Embryonic facial prominence (tissue), 1 donor: Measurements from ENCODE around the gene AHRR.
"Not testable (repeated sequence)": the region's sequence is repeated elsewhere in the genome, so short reads cannot be mapped to it uniquely, and the experiment has no call there.

Experiments
- DNase-seq: peaks from one replicate; pipeline ENCODE4 v3.0.0-alpha.2; 2016; ENCODE audit errors: extremely low spot score

The AHRR gene

DNA sequence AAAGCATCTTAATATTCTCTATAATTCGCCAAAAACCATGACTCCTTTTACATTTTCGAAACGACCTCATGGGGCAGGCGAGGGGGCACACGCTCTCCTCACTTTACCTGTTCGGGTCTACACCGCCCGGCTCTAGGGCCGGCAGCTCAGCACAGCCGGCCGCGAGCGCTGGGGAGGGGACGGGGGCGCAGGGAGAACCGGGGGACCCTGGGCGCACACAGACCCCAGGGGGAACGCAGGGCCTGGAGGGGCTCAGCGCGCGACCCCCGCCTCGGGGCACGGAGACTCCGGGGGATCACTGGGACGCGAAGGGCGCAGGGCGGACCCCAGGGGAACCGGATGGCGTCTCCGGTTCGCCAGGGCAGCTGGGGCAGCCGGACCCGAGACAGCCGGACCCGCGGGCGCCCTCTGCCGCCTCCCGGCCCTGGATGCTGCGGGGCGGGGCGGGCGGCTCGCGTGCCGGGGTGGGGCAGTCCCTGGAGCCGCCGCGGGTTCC is at the start of gene AHRR:
Gene AHRR, plus strand, starts transcription at position 485 of the 496 bp plus-strand sequence. CDS start 22,189 bp downstream, outside the sequence.
- DNase-seq: no peak

DNA sequence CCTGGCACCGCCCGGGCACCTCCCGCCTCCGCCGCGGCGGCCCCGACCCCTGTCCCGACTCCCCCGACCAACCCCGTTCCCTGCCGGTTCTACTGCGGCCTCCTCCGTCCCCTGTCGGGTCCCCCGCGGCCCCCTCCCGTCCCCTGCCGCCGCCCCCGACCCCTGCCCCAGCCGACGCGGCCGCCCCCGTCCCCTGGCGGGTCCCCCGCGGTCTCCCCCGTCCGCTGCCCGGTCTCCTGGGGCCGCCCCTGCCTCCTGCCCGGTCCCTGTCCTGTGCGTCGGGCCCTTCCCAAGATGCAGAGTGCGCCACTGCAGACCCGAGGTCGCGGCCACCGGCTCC is 49.7 kb upstream of the AHRR start:
- DNase-seq: not testable (repeated sequence)

DNA sequence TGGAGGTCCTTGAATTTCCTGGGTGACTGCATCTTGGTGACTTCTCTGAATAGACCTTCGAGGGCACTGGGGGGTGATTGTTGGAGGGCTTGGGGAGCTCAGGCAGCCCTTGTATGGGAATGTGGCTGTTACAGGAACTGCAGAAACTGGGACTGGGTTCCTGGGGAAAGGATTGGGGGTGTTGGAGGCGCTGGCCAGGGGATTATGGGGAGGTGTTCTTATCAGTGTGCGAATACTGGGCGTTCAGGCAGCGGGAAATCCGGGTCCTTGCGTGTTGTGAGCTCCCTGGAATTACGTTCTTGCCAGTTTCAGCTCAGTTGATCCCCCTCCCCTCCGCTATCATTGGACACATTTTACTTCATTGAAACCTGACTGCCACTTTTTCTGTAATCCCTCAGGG is 48.4 kb upstream of the AHRR start:
- DNase-seq: not testable (repeated sequence)

DNA sequence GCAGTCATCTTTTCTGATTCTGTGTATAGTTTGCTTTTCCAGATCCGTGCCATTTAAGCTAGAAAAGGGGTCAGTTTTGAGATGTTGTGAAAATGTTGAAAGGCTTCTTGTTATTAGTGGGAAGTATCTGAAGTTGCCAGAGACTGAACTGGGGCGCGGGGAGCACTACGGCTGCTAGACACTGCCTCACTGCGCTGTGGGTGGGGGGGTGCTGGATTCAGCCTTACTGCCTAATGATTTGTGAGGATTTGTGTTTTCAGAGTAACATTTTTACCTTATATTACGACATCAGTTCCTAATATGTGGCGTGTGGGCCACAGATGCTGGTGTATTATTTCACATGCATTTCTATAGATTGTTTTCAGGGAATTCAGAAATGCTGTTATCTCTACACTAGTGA is 48.0 kb upstream of the AHRR start:
- not testable (repeated sequence) for DNase-seq

DNA sequence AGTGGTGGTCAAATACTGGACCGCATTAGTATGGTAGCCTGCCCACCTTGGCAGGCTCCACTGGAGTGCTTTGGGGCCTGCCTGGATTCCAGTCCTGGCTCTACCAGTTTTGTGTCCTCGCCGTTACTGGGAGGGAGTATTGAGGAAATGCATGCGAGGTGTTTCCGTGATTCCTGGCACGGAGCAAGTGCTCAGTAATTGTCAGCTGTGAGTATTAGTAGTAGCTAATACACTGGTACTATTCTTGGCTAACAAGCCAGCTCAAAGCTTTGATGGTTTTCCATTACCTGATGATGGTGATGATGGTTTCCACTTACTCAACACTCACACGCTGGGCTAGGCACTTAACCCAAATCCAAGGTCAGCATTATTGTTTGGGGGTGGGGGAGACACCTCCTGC is 47.2 kb upstream of the AHRR start:
- not testable (repeated sequence) for DNase-seq

DNA sequence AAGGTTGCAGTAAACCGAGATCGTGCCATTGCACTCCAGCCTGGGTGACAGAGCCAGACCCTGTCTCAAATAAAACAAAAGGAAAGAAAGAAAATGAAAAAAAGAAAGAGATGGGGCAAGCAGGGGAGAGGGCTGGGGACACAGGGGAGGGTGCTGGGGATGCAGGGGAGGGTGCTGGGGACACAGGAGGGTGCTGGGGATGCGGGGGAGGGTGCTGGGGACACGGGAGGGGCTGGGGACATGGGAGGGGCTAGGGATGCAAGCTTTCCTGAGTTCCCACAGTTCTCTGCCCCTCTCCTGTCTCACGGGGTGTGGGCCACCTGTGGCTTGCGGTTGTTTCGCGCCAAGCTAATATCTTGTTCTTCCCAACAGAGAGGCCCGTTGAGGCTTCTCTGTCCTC is 42.9 kb upstream of the AHRR start:
- no peak for DNase-seq

DNA sequence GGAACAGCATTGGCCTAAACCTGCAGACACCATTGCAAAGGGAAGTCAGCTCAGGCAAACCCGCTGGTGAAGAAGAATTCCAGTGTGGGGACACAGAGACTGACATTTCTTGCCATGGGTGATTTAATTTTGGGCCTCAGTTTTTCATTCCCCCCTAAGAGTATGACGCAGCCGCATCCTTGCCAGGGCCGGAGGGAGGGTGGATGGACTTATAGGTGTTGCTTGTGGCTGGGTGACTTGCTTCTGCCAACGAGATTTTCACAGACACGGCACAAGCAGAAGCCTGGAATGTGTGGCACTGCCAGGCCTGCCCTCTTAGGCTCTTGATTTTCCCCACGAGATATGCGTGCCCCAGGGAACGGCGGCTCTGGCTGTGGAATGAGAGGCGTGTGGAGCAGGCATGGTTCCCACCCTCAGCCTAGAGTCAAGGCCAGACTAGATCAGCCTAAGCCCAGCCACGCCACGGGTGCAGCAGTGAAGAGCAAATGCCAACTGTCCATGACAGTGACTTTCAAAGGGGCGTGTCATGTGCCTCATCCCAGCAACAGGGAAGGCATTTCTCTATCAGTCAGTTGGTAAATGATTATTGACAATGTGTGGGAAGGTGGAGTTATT is 42.4 kb upstream of the AHRR start:
- not testable (repeated sequence) for DNase-seq

DNA sequence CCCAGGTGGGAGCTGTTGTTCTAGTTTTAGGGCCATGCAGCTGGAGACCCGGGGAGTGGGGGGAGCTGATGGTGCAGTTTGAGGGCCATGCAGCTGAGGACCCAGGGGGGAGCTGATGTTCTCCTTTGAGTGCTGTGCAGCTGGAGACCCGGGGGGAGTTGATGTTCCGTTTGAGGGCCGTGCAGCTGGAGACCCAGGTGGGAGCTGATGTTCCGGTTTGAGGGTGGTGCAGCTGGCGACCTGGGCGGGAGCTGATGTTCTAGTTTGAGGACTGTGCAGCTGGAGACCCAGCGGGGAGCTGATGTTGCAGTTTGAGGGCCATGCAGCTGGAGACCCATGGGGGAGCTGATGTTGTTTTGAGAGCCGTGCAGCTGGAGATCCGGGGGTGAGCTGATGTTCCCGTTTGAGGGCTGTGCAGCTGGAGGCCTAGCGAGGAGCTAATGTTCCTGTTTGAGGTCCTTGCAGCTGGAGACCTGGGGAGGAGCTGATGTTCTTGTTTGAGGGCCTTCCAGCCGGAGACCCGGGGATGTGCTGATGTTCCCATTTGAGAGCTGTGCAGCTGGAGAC is 35.4 kb upstream of the AHRR start:
- DNase-seq: no peak

DNA sequence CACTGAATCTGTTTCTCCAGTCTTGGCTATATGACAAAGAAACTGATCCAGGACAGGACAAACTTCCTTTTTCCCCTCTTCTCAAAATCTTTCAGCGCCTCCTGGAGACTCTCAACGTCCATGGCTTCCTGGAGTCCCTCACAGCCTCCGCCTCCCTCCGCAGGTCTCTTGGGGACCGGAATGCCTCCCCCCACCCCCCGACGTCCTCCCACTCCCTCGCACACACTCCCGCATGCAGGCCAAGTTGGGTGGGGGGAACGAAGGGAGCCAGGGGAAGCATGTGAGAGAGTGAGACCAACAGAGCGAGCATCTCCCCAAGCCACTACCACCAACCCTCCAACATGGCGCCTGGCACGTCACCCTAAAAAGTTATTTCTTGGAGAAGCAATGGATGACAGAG is 31.3 kb upstream of the AHRR start:
- not testable (repeated sequence) for DNase-seq

DNA sequence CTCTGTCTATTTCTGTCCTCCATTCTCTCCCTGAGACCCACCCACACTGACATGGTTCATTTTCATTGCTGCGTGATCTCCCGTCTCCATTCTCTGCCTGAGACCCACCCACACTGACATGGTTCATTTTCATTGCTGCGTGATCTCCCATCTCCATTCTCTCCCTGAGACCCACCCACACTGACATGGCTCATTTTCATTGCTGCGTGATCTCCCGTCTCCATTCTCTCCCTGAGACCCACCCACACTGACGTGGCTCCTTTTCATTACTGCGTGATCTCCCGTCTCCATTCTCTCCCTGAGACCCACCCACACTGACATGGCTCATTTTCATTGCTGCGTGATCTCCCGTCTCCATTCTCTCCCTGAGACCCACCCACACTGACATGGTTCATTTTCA is 30.2 kb upstream of the AHRR start:
- DNase-seq: not testable (repeated sequence)

DNA sequence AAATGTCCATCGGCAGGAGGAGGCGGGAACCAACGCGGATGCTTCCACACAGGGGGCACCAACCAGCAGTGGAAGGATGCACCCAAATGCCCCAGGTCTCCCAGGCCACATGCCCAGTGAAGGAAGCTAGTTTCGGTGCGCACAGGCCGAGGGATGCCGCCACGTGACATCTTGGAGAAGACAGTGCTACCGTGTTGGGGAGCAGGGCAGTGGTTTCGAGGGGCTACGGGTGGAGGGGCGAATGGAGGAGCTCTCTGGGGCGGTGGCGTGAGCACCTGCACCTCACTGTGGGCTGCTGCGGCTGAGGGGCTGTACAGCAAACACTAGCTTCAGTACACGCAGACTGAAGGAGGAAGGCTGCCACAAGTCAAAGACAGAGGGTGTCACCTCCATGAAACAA is 26.7 kb upstream of the AHRR start:
- DNase-seq: not testable (repeated sequence)

DNA sequence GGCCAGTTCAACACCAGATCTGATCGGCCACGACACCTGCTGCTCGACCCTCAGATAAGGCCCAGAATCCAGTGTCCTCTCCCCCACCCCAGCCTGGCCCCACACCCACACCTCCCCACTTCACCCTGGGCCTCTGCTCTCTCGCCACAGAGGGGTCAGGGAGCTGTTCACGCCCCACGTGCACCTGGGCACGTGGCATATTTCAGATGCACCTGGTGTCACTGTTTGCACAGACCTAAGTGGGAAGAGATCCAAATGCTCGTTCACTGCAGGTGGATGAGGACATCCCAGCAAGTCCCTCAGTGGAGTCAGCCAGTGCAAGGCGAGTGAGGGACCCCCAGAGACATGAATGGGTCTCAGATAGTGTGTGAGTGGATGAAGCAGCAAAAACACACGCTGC is 25.3 kb upstream of the AHRR start:
- DNase-seq: not testable (repeated sequence)

DNA sequence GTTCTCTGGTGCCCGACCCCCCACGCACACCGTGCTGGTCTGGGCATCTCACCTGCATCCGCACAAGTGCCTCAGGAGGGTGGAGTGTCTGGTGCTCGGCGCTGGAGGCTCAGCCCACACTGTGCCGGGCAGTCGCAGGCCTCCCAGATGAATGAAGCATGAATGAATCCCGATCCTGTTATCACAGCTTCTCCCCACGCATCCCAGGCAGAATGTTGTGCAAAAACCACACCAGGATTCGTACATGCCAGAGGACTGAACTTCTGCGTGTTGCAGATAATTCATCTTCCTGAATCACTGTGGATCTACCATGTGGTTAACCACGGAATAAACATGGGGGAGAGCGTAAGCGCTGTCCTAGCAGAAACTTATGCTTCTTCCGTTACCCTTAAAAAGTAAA is 24.6 kb upstream of the AHRR start:
- not testable (repeated sequence) for DNase-seq

DNA sequence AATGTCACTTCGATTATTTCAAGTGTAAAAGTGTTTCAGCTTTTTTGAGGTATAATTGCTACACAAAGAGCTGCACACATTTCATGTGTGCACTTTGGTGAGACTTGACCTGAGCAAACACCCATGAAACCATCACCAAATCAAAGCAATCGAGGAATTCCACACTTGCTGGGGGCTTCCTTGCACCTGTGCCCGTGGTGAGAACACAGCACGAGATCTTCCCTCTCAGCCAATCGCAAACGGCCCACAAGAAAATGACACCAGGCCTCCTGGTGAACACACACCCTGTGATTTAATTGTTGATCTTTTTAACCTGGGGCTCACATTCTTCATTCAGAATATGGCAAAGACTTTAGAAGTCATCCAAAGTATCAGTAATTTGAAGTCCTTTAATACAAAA is 24.1 kb upstream of the AHRR start:
- not testable (repeated sequence) for DNase-seq

DNA sequence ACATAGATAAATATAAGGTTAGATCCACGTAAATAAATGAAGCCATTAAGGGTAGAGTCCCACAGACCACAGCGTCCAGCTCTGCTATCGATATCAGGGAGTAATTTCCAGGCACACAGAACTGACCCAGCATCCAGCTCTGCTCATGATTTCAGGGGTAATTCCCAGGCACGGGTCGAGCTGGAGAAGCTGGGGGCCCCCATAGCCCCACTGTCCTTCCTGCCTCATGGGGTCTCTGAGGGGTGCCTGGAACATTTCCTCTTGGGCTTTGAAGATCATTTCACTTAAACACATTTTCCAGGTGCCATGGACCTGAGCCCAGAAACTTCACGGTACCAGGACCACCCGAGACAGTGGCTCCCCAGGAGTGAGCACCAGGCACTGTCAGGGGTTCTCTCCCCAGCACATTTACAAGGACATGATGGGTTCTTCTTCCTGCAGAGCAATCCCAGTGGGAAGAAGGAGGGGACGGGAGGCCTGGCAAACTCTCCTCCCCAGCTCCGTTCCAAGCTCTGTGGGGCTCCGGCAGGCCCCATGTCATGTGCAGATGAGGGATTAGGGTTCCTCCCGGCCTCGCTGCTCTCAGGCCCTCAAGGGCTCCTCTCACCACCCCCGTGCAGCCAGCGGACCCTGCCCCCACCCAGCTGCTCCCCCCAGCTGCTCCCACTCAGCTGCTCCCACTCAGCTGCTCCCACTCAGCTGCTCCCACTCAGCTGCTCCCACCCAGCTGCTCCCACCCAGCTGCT is 23.4 kb upstream of the AHRR start:
- DNase-seq: not testable (repeated sequence)

DNA sequence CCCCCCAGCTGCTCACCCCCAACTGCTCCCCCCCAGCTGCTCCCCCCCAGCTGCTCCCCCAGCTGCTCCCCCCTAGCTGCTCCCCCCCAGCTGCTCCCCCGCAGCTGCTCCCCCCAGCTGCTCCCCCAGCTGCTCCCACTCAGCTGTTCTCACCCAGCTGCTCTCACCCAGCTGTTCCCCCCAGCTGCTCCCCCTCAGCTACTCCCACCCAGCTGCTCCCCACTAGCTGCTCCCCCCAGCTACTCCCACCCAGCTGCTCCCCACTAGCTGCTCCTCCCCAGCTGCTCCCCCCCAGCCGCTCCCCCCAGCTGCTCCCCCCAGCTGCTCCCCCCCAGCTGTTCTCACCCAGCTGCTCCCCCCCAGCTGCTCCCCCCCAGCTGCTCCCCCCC is 22.8 kb upstream of the AHRR start:
- DNase-seq: no peak

DNA sequence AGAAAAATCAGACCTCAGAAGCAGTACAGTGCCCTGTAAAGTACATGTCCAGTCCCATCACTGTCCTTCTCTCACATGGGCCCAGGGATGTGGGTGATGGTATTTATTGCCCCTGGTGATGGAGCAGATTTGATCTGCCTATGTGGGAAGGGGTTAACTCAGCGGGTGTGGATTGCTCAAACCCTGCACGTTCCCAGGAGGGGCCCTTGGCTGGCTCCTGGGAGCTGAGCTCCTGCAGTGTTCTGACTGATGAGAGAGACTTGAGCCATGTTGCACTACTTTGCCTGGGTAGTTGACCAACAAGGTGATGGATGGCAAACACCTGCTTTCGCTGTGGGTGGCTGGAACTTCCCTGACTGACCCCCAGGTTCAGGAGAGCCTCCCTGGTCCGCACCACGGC is 21.6 kb upstream of the AHRR start:
- not testable (repeated sequence) for DNase-seq

DNA sequence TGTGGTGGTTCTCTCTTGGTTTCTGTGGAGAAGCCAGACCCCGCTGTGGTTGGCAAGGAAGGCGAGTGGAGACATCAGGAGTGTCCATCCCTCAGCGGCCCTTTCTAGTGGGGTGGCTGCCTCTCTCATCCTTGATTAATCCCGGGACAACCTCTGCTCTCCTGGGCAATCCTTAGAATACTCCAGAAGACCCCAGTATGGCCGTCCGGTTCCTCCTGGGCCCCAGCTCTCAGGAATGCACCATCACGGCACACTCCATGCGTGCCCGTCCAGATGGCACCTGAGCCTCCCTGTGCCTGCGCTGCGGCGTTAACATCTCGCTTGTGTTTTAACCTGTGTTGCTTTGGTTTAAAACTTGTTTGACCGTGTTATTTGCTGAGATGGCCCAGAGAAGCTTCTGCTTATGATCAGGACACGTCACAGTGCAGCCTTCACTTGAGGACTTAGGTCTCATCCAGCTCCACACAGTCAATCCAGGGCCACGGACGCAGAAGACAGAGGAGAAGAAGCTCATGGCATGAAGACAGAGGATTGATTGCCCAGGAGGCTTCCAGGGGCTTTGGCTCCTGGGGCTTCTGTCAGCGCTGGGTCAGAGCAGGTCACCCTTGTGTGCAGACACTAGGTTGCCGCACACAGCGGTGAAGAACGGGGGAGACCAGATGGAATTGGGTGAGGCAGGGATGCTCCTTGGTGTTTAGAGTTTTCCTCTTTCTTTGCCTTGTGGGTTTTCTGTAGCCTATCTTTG is 20.7 kb upstream of the AHRR start:
- not testable (repeated sequence) for DNase-seq

DNA sequence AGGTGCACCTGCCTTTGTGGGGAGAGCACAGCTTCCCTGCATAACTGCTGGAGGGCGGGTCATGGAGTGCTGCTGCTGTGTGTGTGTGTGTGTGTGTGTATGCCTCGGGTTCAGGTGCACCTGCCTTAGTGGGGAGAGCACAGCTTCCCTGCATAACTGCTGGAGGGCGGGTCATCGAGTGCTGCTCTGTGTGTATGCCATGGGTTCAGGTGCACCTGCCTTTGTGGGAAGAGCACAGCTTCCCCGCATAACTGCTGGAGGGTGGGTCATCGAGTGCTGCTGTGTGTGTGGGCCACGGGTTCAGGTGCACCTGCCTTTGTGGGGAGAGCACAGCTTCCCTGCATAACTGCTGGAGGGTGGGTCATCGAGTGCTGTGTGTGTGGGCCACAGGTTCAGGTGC is 19.1 kb upstream of the AHRR start:
- not testable (repeated sequence) for DNase-seq

DNA sequence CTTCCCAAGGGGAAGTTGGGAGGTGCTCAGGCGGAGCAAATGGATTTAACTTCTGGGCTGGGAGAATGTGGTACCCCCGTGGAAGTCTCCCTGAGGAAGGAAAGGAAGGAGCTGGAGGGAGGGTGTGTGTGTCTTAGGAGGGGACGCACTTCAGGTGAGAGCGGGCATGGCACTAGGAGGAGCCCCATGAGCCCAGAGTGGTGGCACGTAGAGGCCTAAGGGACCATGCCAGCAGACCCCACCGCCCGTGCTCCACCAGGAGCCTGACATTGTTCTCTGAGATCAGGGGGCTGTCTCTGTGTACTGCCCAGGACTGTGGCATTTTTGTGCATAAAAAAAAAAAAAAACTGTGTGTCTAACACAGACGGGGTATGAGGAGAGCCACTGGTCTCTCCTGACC is 18.5 kb upstream of the AHRR start:
- no peak for DNase-seq

DNA sequence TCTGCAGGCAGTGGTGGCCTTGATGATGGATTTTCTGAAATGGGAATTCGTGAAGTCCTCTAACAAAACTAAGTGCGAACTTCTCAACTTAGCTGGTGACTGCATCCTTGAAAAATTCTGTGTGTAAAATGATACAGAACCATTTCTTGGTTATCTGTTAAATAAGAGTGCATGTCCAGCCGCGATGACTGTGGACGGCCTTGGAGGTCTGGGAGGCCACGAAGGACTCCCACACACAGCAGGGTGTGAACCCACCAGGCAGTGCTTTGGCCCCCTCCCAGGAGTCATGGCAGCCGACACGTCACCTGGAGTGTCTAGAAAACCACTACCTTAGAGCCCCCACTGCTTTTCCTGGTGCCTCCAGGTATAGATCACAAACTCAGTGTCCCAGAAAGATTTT is 17.8 kb upstream of the AHRR start:
- not testable (repeated sequence) for DNase-seq

DNA sequence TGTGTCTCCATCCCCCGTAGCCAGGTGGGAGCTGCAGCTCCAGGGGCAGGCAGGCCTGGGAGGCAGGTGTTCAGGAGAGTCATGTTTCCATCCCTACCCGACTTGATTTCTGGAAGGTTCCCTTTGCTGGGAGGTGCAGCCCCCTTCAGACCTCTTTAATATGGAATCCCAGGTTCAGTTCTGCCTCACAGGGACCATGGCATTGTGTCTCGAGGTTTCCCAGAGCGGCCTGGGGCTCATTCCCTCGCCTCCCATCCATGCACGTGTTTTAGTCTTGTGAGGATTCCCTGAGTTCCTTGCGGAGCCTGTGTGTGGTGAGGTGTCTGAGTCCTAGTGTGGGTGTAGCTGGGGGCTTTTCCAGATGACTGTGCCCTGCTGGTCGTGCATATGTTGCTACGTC is 16.5 kb upstream of the AHRR start:
- no peak for DNase-seq
